Liver (tissue), 9 donors: Measurements from ENCODE around the gene NT5C2. TPM values are rescaled to one million over a fixed set of nuclear protein-coding genes. Genes with fewer than 3 reads are reported as not detected.

Experiments
- DNase-seq: peaks from one replicate; pipeline ENCODE4 v3.0.0-alpha.2; 2017; ENCODE audit warnings: low spot score
- H3K27ac ChIP-seq, 2 donors: one replicate each; pipeline ENCODE4 v1.7.0; 2013; ENCODE audit warnings: inconsistent platforms in 2 of 2, low read length in 2 of 2, control low read depth in 1 of 2, low read depth in 1 of 2, mild to moderate bottlenecking in 1 of 2
- H3K27me3 ChIP-seq, 4 donors: one replicate each; pipeline versions ENCODE4 v1.6.1 to v1.7.0; 2013; ENCODE audit warnings: low read length in 3 of 4, inconsistent platforms in 1 of 4, mild to moderate bottlenecking in 1 of 4, moderate library complexity in 1 of 4; ENCODE audit not compliant: control insufficient read depth in 4 of 4, insufficient read depth in 4 of 4
- H3K36me3 ChIP-seq, 4 donors: one replicate each; pipeline versions ENCODE4 v1.6.1 to v1.7.0; 2013; ENCODE audit warnings: low read length in 3 of 4, mild to moderate bottlenecking in 3 of 4, low read depth in 1 of 4, moderate library complexity in 1 of 4; ENCODE audit not compliant: control insufficient read depth in 4 of 4, insufficient read depth in 3 of 4
- H3K4me1 ChIP-seq, 4 donors: one replicate each; pipeline versions ENCODE4 v1.6.1 to v1.7.0; 2013; ENCODE audit warnings: low read length in 3 of 4, mild to moderate bottlenecking in 3 of 4, moderate library complexity in 1 of 4; ENCODE audit not compliant: control insufficient read depth in 4 of 4, insufficient read depth in 4 of 4
- H3K4me3 ChIP-seq, 3 donors: one replicate each; pipeline versions ENCODE4 v1.6.1 to v1.7.0; 2013; ENCODE audit warnings: low read length in 3 of 3, control low read depth in 1 of 3, low read depth in 1 of 3, mild to moderate bottlenecking in 1 of 3
- H3K9ac ChIP-seq, 2 donors: one replicate each; pipeline ENCODE4 v1.7.0; 2013; ENCODE audit warnings: low read length in 2 of 2, mild to moderate bottlenecking in 2 of 2, moderate library complexity in 2 of 2, control low read depth in 1 of 2, low read depth in 1 of 2
- H3K9me3 ChIP-seq, 4 donors: one replicate each; pipeline versions ENCODE4 v1.6.1 to v1.7.0; 2013; ENCODE audit warnings: low read length in 3 of 4; ENCODE audit not compliant: control insufficient read depth in 4 of 4
- EGR1 ChIP-seq, 2 donors: IDR thresholded peaks; 2 replicates each; pipeline ENCODE4 v1.6.1; 2016 to 2018; ENCODE audit warnings: antibody characterized with exemption in 2 of 2, low read depth in 2 of 2
- FOXA1 ChIP-seq: IDR thresholded peaks from 2 replicates; pipeline ENCODE4 v1.6.1; 2016; ENCODE audit warnings: antibody characterized with exemption
- FOXA2 ChIP-seq: IDR thresholded peaks from 2 replicates; pipeline ENCODE4 v1.6.1; 2016; ENCODE audit warnings: antibody characterized with exemption
- GABPA ChIP-seq, 2 donors: IDR thresholded peaks in 1 of 2; conservative IDR thresholded peaks in 1 of 2; 2 replicates each; pipeline ENCODE4 v1.6.1; 2016; ENCODE audit warnings: antibody characterized with exemption in 2 of 2, mild to moderate bottlenecking in 1 of 2, moderate library complexity in 1 of 2
- HNF4A ChIP-seq, 2 donors: conservative IDR thresholded peaks; 2 replicates each; pipeline ENCODE4 v1.6.1; 2016; ENCODE audit warnings: antibody characterized with exemption in 2 of 2, mild to moderate bottlenecking in 2 of 2
- HNF4G ChIP-seq: IDR thresholded peaks from 2 replicates; pipeline ENCODE4 v1.6.1; 2016; ENCODE audit warnings: antibody characterized with exemption
- JUND ChIP-seq, 2 donors: IDR thresholded peaks; 2 replicates each; pipeline ENCODE4 v1.6.1; 2016; ENCODE audit warnings: antibody characterized with exemption in 2 of 2
- NR2F2 ChIP-seq: IDR thresholded peaks from 2 replicates; pipeline ENCODE4 v1.6.1; 2016; ENCODE audit warnings: antibody characterized with exemption
- RAD21 ChIP-seq, 2 donors: IDR thresholded peaks; 2 replicates each; pipeline ENCODE4 v1.6.1; 2016; ENCODE audit warnings: antibody characterized with exemption in 2 of 2, mild to moderate bottlenecking in 2 of 2
- RXRA ChIP-seq, 2 donors: IDR thresholded peaks; 2 replicates each; pipeline ENCODE4 v1.6.1; 2017 to 2018; ENCODE audit warnings: antibody characterized with exemption in 2 of 2, mild to moderate bottlenecking in 1 of 2
- SP1 ChIP-seq: IDR thresholded peaks from 2 replicates; pipeline ENCODE4 v1.6.1; 2018; ENCODE audit warnings: antibody characterized with exemption, mild to moderate bottlenecking
- TAF1 ChIP-seq: conservative IDR thresholded peaks from 2 replicates; pipeline ENCODE4 v1.6.1; 2016; ENCODE audit warnings: antibody characterized with exemption, mild to moderate bottlenecking
- YY1 ChIP-seq: IDR thresholded peaks from 2 replicates; pipeline ENCODE4 v1.6.1; 2016; ENCODE audit warnings: antibody characterized with exemption, mild to moderate bottlenecking
- WGBS: extraction: QIAGEN DNeasy Blood & Tissue Kit; methylation state at CpG from one replicate; pipeline ENCODE4 v1.1.7; 2013; 5-methylcytosine and 5-hydroxymethylcytosine counted together
- polyA plus RNA-seq, 2 donors: library from polyadenylated mRNA; stranded (reverse) in 1 of 2; unstranded in 1 of 2; fragments of 200-250 nt in 1 of 2; fragments of >200 nt in 1 of 2; fragmentation: Nextera tagmentation in 1 of 2; extraction: Ambion mirVana in 1 of 2; gene quantifications; one replicate each; pipeline versions ENCODE4 v1.2.1 to v1.2.3, GENCODE V29; 2013 to 2015
- total RNA-seq, 2 donors: library from RNA; depleted of rRNA; stranded (reverse); fragments of >200 nt; gene quantifications; one replicate each; pipeline ENCODE4 v1.2.3, GENCODE V29; 2014
- TF ChIP-seq, protein P1 (sequence below): fragments of 150-350 bp; IDR thresholded peaks from 2 replicates; pipeline ENCODE4 v1.5.1; 2017; ENCODE audit warnings: improper control_type of control experiment, low read depth, low read length; ENCODE audit not compliant: missing input control
- TF ChIP-seq, protein P2 (sequence below): IDR thresholded peaks from 2 replicates; pipeline ENCODE4 v1.6.1; 2016; ENCODE audit warnings: antibody characterized with exemption
- TF ChIP-seq, protein P3 (sequence below): IDR thresholded peaks from 2 replicates; pipeline ENCODE4 v1.6.1; 2016; ENCODE audit warnings: antibody characterized with exemption, mild to moderate bottlenecking
- TF ChIP-seq, protein P4 (sequence below): IDR thresholded peaks from 2 replicates; pipeline ENCODE4 v1.6.1; 2016; ENCODE audit warnings: antibody characterized with exemption
- donor health status: healthy.
- donor health status: healthy.
- donor health status: healthy.
- donor health status: healthy.
- donor health status: healthy.

Gene NT5C2
- total and polyA plus RNA-seq, 4 donors = 14.4 to 65.3 (median 33.0) TPM

DNA sequence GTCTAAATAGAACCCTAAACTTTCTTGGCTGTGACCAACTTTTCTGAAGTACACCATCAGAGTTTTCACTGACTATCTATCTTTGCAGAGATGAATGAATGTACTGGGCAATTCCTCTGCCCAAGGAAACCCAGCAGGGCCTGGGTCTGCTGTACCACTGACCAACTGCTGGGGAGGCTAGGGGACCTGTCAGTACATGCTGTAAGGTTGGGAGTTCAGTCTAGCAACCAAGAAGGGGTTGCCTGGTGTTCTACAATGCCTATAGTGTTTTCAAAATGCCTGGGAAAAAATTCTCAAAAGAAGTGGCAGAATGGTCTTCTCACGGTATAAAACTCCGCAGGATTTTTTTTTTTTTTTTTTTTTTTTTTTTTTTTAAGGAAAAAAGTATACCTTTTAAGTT lies 106.3 kb downstream of the NT5C2 start:
- no peaks in the 10 kb centered on the region for H3K27me3 ChIP-seq
- TF ChIP-seq, protein P1, sequence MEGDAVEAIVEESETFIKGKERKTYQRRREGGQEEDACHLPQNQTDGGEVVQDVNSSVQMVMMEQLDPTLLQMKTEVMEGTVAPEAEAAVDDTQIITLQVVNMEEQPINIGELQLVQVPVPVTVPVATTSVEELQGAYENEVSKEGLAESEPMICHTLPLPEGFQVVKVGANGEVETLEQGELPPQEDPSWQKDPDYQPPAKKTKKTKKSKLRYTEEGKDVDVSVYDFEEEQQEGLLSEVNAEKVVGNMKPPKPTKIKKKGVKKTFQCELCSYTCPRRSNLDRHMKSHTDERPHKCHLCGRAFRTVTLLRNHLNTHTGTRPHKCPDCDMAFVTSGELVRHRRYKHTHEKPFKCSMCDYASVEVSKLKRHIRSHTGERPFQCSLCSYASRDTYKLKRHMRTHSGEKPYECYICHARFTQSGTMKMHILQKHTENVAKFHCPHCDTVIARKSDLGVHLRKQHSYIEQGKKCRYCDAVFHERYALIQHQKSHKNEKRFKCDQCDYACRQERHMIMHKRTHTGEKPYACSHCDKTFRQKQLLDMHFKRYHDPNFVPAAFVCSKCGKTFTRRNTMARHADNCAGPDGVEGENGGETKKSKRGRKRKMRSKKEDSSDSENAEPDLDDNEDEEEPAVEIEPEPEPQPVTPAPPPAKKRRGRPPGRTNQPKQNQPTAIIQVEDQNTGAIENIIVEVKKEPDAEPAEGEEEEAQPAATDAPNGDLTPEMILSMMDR = no peak
- TF ChIP-seq RAD21 (IDR thresholded peaks at IDR 0.05) (no peak), HNF4G (no peak), GABPA (IDR thresholded peaks at IDR 0.05 in 1 of 2, conservative IDR thresholded peaks at IDR 0.05 in 1 of 2) (no peak), TAF1 (no peak), JUND (IDR thresholded peaks at IDR 0.05) (no peak)
- TF ChIP-seq, protein P2, sequence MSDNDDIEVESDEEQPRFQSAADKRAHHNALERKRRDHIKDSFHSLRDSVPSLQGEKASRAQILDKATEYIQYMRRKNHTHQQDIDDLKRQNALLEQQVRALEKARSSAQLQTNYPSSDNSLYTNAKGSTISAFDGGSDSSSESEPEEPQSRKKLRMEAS = no peak
- TF ChIP-seq, protein P3, sequence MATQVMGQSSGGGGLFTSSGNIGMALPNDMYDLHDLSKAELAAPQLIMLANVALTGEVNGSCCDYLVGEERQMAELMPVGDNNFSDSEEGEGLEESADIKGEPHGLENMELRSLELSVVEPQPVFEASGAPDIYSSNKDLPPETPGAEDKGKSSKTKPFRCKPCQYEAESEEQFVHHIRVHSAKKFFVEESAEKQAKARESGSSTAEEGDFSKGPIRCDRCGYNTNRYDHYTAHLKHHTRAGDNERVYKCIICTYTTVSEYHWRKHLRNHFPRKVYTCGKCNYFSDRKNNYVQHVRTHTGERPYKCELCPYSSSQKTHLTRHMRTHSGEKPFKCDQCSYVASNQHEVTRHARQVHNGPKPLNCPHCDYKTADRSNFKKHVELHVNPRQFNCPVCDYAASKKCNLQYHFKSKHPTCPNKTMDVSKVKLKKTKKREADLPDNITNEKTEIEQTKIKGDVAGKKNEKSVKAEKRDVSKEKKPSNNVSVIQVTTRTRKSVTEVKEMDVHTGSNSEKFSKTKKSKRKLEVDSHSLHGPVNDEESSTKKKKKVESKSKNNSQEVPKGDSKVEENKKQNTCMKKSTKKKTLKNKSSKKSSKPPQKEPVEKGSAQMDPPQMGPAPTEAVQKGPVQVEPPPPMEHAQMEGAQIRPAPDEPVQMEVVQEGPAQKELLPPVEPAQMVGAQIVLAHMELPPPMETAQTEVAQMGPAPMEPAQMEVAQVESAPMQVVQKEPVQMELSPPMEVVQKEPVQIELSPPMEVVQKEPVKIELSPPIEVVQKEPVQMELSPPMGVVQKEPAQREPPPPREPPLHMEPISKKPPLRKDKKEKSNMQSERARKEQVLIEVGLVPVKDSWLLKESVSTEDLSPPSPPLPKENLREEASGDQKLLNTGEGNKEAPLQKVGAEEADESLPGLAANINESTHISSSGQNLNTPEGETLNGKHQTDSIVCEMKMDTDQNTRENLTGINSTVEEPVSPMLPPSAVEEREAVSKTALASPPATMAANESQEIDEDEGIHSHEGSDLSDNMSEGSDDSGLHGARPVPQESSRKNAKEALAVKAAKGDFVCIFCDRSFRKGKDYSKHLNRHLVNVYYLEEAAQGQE = no peak
- H3K4me3 ChIP-seq = no peak overlapping the region
- DNase-seq = no peak
- H3K36me3 ChIP-seq = peaks cover 7 to 52% (median 44%) of the 10 kb centered on the region in 4 donors
- no peaks in the 10 kb centered on the region for H3K4me1 ChIP-seq
- H3K9ac ChIP-seq = no peak overlapping the region
- H3K9me3 ChIP-seq = no peaks in the 10 kb centered on the region
- WGBS = 99% methylated on average over 2 of the region's 2 CpGs
- no peak overlapping the region for H3K27ac ChIP-seq

DNA sequence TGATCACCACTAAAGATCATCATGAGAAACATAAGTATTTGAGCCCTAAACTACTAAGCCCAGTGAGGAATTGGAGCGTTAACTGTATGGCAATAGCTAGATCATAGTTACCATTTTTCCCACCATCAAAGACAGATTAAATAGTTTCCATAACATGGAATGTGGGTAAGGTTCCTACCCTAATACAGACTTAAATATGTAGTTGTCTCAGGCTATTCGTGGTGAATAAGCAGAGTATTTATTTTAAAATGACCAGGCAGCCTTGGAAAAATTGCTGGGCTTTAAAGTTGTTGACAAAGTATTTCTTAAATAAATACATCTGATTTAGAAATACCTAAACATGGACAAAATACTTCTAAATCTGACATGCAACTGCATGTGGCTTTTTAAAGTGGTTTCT lies 106.8 kb downstream of the NT5C2 start:
- Histone ChIP-seq H3K9ac (no peak overlapping the region), H3K27me3 (no peaks in the 10 kb centered on the region), H3K27ac (no peak overlapping the region), H3K36me3 (peaks cover 7 to 47% (median 39%) of the 10 kb centered on the region in 4 donors), H3K4me3 (no peak overlapping the region), H3K9me3 (no peaks in the 10 kb centered on the region), H3K4me1 (no peaks in the 10 kb centered on the region)
- TF ChIP-seq SP1 = no peak
- no peak for TF ChIP-seq JUND (IDR thresholded peaks at IDR 0.05)
- TF ChIP-seq, protein P3 = no peak
- no peak for TF ChIP-seq RAD21 (IDR thresholded peaks at IDR 0.05)
- TF ChIP-seq RXRA (IDR thresholded peaks at IDR 0.05) = no peak
- TF ChIP-seq, protein P2 = no peak
- TF ChIP-seq HNF4G = no peak
- no peak for TF ChIP-seq TAF1
- TF ChIP-seq, protein P1 = no peak
- TF ChIP-seq GABPA (IDR thresholded peaks at IDR 0.05 in 1 of 2, conservative IDR thresholded peaks at IDR 0.05 in 1 of 2) = no peak
- TF ChIP-seq FOXA2 = no peak
- no peak for TF ChIP-seq HNF4A (conservative IDR thresholded peaks at IDR 0.05)
- no peak for TF ChIP-seq YY1
- TF ChIP-seq, protein P4, sequence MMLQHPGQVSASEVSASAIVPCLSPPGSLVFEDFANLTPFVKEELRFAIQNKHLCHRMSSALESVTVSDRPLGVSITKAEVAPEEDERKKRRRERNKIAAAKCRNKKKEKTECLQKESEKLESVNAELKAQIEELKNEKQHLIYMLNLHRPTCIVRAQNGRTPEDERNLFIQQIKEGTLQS = no peak
- TF ChIP-seq EGR1 (IDR thresholded peaks at IDR 0.05; ENCODE audit: low read depth in 2 of 2) = no peak
- no peak for TF ChIP-seq NR2F2
- TF ChIP-seq FOXA1 = no peak
- 89% methylated on average over 2 of the region's 2 CpGs for WGBS
- DNase-seq = no peak
